GM12892 (cell line): Measurements from ENCODE around the gene CSH2.

Experiments used
- POLR2A ChIP-seq: IDR thresholded peaks from 2 replicates; pipeline ENCODE4 v1.6.1; 2011; ENCODE audit warnings: low read depth, low read length, control low read depth
- POLR2AphosphoS5 ChIP-seq: IDR thresholded peaks from 2 replicates; pipeline ENCODE4 v1.6.1; 2011; ENCODE audit warnings: low read depth, low read length, control low read depth

- TF ChIP-seq POLR2A, result no peak
- TF ChIP-seq POLR2AphosphoS5, result no peak
Observed at GRCh38 chr17:63853260-63853659, 20.2 kb downstream of the CSH2 start.
